ENCODE data around the gene CYB5A.

Gene CYB5A

DNA sequence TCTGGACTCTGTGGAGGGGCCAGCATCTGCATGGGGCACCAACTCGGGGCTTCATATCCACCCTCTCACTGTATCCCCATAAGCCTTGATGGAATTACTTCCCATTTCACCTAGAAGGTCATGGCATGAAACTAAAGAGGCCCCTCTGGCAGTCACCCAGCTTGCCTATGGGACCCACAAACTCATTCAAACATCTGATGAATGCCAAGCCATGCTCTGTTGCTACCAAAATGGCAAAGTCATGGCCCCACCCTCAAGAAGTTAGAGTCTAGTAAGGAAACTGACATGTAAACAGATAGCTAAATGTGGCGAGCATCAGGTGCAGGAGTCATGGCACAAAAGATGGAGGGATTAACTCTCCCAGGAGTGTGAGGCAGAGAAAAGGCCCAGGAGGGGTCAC, 14.5 kb downstream of the CYB5A start:
- no peak for DNase-seq (ENCODE audit: low read depth)

DNA sequence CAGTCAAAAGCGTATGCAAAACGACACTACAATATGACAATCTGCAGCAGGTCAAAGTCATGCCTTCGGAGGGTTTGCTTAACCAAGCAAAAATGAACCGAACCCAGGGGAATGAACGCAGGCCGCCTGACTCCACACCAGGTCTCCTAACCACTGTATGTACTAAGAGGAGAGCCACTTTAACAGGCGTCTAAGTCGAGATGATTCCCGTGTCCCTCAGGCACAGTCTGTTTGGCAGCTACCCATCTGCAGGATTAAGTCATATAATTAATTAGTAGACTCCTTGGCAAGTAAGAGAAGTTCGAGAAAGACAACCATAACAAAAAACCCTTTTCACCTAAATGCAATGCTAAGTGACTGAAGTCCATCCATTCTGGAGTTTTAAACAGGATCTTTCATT, 15.2 kb downstream of the CYB5A start:
- no peak for DNase-seq (ENCODE audit: low read depth)

DNA sequence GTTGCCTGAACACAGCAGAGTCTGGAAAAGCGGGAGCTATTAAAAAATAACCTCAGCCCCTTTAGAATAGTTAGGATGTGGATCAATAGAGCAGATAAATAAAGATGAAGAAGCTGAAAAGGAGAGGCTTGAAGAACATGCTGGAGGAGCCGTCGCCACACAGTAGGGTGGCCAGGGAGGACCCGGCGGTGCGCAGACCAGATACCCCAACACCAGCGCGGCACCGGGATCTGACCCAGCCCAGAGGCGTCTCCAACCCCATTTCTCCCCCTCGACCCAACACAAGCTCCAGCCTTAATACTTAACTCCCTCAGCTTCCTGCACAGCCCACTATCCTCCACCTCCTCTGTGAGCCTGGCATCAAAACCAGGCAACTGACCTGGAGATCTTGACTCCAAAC, 16.0 kb downstream of the CYB5A start:
- no peak for DNase-seq (ENCODE audit: low read depth)

DNA sequence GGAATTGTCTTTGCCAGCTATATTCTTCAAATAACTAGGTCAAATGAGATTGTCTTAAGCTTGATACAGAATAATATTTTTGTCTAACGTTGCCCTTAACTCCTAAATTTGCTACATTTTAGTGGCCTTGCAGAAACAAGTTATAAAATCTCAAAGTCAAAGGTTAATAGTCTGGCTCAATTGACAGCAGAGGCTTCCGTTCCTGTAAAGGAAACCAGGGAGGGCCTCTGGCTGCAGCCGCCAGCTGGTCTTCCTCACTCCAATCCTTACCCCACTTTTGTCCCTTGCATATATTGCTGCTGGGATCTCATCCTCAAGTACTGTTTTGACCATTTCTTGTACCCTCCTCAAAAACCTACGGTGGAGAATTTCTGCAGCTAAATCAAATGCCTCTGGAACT, 17.1 kb downstream of the CYB5A start:
- no peak for DNase-seq (ENCODE audit: low read depth)

DNA sequence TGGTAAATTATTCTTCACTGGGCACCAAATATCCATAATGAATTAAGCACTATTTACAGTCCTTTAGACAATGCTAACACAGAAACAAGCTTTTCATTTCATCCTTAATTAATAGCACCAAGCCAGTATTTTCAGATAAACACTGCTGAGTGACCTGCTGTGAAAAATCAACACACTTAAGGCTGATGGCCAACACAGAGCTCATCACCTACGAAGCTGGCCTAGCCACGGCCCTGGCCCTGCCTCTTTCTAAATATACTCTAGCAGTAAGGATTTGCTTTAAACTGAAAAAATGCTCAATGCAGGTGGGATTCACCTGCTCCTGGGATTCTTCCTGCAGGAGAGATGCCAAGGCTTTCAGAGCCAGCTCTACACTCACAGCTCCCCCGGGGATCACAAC, 18.4 kb downstream of the CYB5A start:
- no peak for DNase-seq (ENCODE audit: low read depth)

DNA sequence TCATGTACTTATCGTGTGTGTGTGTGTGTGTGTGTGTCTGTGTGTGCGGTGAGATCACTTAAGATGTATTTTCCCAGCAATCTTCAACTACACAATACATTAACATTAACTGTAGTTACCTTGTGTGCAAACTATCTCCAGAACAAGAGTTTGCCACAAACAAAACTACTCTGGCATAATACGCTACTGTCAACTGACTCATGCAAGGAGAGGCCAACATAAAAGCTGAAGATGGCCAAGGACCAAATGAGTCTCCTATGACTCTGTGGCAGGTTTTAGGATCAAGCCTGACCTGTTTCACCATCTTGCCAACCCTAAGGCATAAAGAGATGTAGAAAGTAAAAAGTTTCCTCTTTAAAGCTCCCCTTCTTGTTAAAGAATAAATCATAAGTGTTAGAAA, 20.1 kb downstream of the CYB5A start:
- no peak for DNase-seq (ENCODE audit: low read depth)

DNA sequence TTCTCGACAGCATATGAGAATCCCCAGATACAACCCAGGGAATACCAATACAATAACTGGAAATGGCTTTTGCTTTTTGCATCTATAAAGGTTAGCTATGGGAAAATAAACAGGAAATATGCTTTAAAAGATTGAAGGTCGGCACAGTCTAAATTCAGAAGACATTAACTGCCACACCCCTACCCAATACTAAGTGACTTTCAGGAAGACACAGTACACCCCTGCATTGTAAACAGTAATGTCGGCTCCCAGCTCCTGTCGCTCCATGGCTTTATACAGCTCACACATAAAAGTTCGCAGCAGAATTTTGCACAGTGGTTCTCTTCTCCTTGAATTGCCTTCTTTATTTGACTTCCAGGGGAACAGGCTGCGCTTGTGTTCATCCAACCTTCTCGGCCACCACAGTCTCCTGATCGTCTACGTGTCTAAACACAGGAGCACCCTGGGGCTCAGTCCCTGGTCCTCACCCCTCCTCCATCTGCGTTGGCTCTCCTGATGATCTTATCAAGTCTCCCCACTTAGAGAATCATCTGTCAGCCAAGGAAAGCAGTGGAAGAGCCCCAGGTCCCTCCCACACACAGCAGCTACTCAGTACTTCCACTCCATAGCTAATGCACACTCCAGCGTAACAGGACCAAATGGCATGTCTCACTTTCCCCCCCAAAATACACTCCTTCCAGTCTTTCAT, 22.7 kb downstream of the CYB5A start:
- no peak for DNase-seq (ENCODE audit: low read depth)

DNA sequence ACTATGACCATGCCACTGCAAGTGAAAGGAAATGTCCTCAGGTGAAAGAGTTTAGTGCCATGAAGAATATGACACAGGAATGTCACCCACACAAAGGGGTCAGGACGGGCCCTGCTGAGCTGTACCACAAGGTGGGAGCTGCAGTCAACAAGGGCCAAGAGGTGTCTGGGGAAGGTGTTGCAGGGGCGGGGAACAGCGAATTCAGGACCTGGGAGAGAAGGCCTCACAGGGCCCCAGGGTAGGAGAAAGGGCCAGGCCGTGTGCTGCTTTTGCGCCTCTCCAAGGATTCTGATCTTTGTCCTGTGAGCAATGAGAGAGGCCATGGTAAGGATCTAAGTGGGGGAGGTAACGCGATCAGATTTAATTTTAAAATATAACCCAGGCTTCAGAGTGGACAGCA, 23.6 kb downstream of the CYB5A start:
- no peak for DNase-seq (ENCODE audit: low read depth)

DNA sequence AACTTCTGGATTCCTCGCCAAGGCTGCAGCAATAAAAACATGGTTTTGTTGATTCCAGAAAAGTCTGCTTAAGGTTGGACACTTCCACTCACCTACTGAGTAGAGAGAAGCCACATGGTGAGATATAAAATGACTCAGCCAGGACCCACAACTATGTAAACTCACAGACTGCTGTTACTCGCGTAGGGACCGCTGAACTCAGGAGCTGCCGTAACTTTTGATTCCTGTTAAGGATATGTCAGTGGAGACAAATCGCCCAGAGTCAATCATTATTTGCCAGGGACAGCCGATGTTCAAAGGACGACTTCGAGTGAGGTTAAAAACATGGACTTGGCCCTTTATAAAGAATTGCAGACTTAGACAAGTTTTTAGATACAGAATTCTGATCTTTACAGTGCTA, 25.6 kb downstream of the CYB5A start:
- no peak for DNase-seq (ENCODE audit: low read depth)

DNA sequence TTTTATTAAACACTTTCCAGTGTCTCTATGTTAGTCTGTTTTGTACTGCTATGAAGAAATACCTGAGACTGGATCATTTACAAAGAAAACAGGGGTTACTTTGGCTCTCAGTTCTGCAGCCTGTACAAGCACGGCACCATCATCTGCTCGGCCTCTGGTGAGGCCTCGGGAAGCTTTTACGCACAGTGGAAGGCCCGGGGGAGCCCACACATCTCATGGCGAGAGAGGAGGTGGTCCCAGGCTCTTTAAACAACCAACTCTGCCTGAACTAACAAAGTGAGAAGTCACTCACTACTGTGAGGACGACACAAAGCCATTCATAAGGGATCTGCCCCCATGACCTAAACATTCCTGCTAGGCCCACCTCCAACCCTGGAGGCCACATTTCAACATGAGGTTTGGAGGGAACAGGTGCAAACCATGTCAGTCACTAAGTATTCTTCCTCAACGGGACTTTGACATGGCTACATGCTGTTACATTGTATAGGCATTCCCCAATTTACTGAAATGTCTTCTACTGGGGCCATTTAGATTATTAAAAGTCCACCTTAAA, 26.1 kb downstream of the CYB5A start:
- no peak for DNase-seq (ENCODE audit: low read depth)

DNA sequence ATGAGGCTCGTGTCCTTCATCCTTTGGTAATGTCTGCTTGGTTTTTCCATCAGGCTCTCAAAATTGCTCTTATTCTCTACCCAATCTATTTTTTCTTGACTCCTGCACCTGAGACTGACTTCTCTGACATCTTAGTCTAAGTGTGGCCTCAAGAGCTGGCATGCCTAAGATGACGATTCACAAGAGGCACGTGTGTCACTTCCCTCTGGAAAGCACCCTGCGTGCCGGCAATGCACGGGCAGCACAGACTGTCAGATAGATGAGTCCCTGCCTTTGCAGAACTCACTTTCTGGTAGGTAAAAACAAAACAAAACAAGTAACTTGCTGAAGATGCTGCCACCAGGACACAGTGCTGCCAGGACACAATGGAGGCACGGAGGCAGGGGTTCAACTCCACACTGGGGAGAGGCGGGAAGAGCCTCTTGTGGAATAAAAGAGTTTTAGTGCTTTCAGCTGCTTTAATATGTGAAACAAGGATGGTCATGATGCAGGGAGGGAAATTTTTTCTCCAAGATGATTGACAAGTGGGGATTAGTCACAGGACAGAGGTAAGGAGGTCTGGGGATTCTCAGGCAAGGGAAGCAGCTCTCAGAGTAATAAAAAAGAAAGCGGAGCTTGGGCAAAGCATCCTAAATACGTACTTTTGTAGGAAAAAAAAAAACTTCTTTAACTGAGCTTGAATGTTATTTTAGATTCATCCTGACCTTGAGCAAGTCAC, 27.3 kb downstream of the CYB5A start:
- DNase-seq (ENCODE audit: low read depth) = no peak

DNA sequence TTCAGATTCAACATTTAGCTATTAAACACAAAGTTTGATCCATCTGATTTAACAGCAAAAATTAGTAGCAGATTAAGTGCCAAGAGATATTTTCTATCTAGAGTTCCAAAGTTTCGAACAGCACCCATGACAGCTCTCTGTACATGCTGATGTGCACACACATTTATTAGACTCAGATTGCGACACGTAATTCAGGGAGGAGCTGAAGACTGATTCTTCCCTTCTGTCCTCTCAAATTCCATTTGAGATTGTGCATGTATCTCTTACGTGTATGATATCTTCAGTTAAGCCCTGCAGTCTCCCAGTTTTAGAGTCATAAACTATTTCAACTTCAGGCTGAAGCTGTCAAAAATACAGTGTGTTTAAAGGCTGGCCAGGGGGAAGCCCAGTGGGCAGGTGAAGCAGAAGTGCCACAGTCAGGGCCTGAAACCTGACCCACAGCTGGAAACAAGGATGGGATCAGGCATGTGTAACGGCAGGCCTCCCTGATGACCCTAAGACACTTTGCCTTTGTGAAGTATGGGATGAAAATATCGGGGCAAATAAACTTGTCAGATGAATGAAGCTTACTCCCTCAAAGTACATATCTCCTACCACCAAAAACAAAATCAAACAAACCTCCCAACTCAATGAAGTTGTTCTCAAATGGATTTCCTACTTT, 30.6 kb downstream of the CYB5A start:
- DNase-seq (ENCODE audit: low read depth) = no peak

DNA sequence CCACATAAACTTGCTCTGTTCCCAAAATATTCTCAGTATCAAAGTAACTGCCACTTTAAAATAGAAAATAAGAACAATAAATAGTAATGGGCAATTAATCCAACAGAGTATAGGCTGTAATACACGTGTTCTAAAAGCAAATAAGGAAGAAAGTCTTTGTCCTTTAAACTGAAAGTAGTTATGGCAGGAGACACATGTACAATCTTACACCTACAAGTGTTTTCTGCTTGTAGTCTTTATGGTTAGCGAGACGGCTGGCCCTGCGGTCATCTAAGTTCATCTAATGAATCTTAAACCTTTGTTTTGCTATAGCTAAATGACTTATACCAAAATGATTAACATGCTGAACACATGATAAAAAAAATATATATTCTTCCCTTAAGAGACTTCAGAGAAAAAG, 32.4 kb downstream of the CYB5A start:
- no peak for DNase-seq (ENCODE audit: low read depth)

DNA sequence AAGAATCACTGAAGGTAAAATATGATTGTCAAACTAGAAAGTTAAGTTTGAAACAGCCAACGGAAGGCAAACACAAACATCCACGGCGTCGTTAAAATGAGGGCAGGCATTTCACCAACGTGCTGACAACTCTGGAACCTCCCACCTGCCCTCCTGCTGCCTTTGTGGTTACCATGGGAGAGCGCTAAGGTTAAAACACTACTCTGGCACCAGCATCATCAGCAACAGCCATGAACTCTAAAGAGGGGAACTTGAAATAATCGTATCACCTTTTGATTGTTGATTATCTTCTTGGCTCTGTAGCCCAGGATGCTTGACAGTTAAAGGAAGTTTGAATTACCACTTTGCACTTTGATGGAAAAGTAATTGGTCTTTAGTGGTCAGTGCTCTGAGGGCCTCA, 34.7 kb downstream of the CYB5A start:
- DNase-seq (ENCODE audit: low read depth) = no peak

DNA sequence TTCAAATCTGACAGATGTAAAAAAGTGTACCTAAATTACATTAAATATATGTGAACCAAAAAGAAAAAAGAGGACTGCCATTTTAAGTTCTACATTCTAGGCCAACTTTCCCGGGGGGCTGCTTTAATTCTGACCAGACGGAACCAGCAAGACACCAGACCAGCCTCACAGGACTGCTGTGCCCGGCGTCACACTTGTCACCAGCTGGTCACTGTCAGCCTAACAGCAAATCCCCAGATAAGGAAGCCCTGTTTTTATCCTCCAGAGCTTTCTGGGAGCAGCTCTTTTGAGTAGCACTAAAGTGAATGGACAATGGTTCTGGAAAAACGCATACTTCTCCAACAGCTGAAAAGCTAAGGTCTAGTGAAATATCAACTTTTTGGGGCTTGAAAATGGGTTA, 35.6 kb downstream of the CYB5A start:
- no peak for DNase-seq (ENCODE audit: low read depth)

DNA sequence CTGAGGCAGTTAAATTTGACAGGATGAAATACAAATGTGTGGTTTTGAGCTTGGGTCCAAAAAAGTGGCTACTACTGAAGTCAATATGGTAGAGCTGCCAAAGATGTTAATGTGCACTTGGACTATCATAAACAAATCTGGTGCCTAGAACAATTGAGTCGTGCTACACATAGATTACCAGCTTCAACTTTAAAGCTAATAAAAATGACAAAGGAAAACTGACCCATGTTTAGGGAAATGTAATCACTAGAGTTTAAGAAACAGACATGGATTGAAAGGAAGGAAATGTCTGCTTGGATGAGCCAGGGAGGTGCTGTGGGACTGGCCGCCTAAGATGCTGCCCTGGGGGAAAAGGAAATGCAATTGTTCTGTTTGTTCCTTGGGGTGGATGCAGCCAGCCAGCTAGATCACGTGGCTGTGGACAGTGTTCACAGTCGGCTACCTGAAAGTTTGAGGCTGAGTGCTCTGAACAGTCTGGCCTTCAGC, 36.6 kb downstream of the CYB5A start:
- DNase-seq (ENCODE audit: low read depth) = no peak

DNA sequence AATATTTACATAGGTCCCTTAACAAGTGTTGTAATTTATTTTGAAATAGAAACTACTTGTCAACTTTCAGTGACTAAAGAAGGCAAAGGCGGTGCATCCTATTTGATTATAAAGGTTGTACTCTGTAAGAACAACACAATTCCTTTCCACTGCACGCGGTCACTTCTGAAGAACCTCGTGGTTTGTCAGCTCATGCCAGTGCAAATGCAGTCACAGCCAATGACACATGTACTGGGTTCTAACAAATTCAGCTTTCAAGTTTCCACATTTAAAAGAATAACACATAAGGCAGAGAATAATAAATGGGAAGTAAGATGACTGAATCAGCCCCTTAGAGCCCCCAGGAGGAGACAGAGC, 39.7 kb downstream of the CYB5A start:
- DNase-seq (ENCODE audit: low read depth) = no peak

DNA sequence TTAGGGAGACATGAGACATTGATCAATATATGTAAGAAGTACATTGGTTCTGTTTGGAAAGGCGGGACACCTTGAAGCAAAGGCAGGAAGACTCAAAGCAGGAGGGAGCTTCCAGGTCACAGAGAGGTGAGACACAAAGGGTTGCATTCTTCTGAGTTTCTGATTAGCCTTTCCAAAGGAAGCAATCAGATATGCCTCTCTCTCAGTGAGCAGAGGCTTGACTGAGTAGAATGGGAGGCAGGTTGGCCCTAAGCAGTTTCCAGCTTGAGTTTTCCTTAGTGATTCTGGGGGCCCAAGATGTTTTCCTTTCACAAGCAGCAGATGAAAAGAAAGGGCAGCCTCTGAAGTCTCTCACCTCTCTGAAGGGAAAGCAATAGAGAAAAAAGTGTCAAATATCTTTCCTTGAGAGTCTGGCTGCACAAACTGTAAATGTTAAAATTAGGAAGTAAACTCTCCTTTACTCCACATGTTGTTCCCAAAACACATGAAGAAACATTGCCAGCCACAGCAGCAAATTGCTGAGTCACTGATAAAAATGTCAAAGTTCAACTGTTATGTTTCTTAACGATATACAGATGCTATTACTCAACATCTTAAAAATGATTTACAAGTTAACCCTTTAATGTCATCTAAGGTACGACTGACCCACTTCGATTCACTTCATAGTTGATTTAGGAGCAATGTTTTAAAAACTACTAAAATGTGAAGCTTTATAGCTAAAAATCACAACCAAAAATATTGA, 40.3 kb downstream of the CYB5A start:
- DNase-seq (ENCODE audit: low read depth) = no peak

DNA sequence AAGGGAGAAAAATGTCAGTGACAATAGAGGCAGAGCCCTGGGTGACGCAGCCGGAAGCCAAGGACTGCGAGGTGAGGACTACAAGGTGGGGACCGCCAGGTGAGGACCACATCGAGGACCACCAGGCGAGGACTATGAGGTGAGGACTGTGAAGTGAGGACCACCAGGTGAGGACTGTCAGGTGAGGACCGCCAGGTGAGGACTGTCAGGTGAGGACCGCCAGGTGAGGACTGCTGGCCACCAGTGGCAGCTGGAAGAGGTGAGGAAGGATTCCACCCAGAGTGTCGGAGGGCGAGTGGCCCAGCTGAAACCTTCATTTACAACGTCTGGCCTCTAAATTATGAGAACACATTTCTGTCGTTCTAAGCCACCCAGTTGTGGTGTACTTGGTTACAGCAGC, 41.6 kb downstream of the CYB5A start:
- no peak for DNase-seq (ENCODE audit: low read depth)

DNA sequence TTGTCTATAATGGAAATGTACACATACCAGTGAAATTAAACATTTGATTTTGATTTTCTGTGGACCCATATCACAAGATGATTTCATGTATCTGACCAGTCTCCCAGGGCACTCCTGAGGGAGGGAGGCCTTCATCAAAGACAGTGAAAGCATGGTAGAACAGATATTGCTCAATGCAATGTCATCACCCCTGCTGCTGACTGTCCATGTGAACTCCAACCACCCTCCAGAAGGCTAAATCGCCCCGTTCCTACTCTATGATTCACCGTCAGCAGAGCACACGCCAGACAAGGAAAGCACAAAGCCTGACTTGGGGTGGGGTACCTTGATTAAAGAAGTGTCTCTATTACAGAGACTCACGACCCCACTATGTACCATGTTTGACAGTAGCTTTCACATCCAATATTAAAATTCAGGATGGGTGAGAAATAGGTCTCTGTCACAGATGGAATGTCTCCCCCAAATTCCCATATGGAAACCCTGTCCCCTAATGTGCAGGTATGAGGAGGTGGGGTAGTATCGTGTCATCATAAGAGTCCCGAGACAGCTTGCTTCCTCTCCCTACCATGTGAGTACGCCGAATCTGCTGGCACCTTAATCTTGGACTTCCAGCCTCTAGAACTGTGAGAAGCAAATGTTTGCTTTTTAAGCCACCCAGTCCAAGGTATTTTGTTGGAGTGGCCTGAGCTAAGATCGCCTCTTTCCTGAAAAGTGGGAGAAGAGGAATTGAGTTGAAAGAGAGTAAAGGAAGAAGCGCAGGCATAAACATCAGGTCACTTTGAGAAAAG, 42.4 kb downstream of the CYB5A start:
- DNase-seq (ENCODE audit: low read depth) = no peak

DNA sequence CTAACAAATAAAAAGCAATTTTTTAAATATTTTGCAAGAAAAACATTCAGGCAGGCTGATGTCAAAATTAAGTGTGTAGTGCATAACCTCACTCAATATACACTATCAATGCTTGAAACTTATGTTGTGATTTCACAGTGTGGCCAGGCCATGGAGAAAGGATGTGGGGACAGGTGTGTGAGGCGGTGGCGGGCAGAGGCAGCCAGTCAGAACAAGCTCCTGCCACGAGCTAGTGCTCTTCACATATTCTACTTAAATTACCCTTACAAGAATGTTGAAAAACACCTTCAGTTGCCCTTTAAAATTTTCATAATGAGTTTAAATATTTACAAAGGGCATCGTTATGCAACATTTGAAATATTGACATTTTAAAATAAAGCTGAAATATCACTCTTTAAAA, 43.2 kb downstream of the CYB5A start:
- no peak for DNase-seq (ENCODE audit: low read depth)

DNA sequence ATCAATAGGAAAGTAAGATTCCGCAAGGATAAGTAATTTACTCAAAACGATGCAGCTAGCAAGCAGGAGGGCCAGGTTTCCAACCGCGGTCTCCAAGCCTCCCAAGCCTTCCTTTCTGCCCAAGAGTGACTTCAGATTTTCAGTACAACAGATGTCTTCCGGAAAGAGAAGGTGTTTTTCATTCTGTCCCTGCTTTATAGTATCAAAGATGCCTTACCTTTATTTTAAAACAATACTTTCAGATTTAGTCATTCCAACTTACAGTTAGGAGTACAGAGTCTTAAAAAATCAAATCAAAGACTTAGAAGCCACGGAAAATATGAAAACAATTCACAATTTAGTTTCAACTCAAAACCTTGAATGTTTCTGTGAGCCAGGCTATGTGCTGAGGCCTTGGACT, 43.6 kb downstream of the CYB5A start:
- DNase-seq (ENCODE audit: low read depth) = no peak
